C4-2B (cell line): Measurements from ENCODE around the gene RPH3AL.
"Not testable (repeated sequence)": the region's sequence is repeated elsewhere in the genome, so short reads cannot be mapped to it uniquely, and the experiment has no call there.

Experiments
- H3K27ac ChIP-seq: fragments of 450-650 bp; 2 replicates; pipeline ENCODE4 v1.5.1; 2017
- CTCF ChIP-seq: fragments of 450-650 bp; conservative IDR thresholded peaks from 2 replicates; pipeline ENCODE4 v1.5.1; 2017; ENCODE audit warnings: mild to moderate bottlenecking
- ZFX ChIP-seq: fragments of 450-650 bp; IDR thresholded peaks from 2 replicates; pipeline ENCODE4 v1.6.1; 2017

RPH3AL gene

DNA sequence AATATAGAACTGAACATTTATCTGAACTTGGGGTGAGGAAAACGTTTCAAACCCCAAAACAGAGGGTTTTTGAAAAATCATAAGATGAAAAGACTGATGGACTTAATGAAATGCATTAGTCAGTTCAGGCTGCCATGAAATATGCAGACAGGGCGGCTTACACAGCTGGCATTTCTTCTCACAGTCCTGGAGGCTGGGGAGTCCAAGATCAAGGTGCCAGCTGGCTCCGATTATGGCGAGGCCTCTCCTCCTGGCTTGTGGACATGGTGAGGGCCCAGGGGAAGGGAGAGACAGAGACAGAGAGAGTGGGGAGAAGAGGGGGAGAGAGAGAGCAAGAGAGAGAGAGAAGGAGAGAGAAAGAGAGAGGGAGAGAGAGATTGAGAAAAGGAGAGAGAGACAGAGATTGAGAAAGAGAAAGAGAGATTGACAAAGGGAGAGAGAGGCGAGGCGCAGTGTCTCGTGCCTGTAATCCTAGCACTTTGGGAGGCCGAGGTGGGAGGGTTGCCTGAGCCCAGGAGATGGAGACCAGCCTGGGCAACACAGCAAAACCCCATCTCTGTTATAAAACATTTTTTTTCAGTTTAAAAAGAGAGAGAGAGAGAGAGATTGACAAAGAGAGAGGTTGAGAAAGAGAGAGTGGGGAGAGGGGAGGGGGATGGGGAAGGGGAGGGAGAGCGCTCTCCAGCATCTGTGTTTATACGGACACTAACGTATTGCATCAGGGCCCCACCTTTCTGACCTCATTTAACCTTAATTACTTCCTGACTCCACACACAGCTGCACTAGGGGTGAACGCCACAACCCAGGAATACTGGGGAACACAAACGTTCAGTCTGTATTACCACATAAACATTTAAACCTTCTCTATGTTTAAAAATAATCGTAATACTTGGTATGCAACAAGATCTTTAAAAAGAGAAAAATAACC, 24.6 kb upstream of the RPH3AL start:
- TF ChIP-seq CTCF: no peak
- no peak for TF ChIP-seq ZFX
- no peak overlapping the region for H3K27ac ChIP-seq

- no peak overlapping the region for H3K27ac ChIP-seq
- TF ChIP-seq CTCF (no peak), ZFX (no peak)
These were observed 21.1 kb upstream of the RPH3AL start for GRCh38 chr17:373613-374230.

GRCh38 chr17:372157-373152, 19.8 kb upstream of the RPH3AL start:
- TF ChIP-seq CTCF: no peak
- TF ChIP-seq ZFX: no peak

DNA sequence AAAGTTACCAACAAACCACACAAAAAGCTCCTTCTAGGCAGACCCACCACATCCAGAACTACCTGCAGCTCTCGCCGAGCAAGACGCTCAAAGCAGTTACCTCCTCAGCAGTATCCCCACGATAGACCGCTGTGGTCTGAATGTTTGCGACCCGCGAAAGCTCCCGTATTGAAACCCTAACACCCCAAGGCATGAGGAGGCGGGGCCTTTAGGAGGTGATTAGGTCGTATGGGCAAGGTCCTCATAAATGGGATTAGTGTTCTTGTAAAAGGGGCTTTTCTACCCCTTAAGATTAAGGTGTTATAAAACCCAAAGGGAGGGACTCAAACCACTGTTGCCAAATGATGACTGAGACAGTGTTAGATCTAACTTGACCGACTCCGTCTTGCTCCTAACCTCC, 19.0 kb upstream of the RPH3AL start:
- no peak overlapping the region for H3K27ac ChIP-seq
- TF ChIP-seq ZFX: no peak
- TF ChIP-seq CTCF: no peak

More at GRCh38 chr17:372157-373152, 19.8 kb upstream of the RPH3AL start:
- no peak overlapping the region for H3K27ac ChIP-seq

GRCh38 chr17:367656-368055, 15.0 kb upstream of the RPH3AL start:
- H3K27ac ChIP-seq: not testable (repeated sequence)

DNA sequence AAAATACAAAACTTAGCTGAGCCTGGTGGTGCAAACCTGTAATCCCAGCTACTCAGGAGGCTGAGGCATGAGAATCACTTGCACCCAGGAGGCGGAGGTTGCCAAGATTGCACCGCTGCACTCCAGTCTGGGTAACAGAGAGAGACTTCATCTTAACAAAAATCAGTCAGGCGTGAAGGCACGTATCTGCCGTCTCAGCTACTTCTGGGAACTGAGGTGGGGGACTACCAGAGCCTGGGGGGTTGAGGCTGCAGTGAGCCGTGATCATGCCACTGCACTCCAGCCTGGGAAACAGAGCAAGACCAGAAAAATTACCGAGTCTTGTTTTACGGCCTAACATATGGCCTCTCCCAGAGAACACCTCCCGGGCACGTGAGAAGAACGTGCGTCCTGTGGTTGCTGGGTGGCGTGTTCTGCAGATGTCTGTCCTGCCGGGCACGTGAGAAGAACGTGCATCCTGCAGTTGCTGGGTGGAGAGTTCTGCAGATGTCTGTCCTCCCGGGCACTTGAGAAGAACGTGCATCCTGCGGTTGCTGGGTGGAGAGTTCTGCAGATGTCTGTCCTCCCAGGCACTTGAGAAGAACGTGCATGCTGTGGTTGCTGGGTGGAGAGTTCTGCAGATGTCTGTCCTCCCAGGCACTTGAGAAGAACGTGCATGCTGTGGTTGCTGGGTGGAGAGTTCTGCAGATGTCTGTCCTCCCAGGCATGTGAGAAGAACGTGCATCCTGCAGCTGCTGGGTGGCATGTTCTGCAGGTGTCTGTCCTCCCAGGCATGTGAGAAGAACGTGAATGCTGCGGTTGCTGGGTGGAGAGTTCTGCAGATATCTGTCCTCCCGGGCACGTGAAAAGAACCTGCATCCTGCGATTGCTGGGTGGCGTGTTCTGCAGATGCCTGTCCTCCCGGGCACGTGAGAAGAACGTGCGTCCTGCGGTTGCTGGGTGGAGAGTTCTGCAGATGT, 14.3 kb upstream of the RPH3AL start:
- H3K27ac ChIP-seq: not testable (repeated sequence)

DNA sequence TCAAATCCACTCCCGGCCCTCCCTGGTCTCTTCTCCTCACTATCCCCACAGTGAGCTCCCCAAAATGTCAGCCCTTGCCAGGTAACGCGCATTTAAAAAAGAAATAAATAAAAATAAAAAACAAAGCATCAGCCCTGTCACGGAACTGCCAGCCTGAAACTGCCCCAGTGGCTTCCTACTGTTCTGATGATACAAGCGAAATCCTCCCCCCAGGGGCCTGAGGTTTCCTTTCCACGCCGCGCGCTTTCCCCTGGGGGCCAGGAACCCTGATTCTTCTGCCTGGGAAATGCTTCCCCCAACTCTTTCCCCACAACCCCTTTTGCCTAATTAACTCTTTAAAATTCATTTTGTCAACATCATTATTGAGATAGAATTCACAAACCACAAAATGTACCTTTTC, 12.2 kb upstream of the RPH3AL start:
- TF ChIP-seq CTCF (no peak), ZFX (no peak)
- no peak overlapping the region for H3K27ac ChIP-seq
